Measurements from ENCODE around the gene MAP4K3.
"Not testable (repeated sequence)": the region's sequence is repeated elsewhere in the genome, so short reads cannot be mapped to it uniquely, and the experiment has no call there.

MAP4K3 gene

GRCh38 chr2:39370101-39370500 is 67.0 kb downstream of the MAP4K3 start:
- Mint-ChIP-seq H3K27me3 (ENCODE audit: low read depth, poor library complexity) (no peaks in the 10 kb centered on the region), H3K27ac (peak overlapping the region; percentile 8), H3K36me3 (ENCODE audit: low read depth) (peaks cover 90% of the 10 kb centered on the region), H3K4me3 (no peak overlapping the region), H3K4me1 (peaks cover 5% of the 10 kb centered on the region), H3K9me3 (peaks cover 45% of the 10 kb centered on the region)
- TF ChIP-seq CTCF (IDR thresholded peaks at IDR 0.05): no peak
- no peak for DNase-seq

GRCh38 chr2:39368846-39369245 is 68.2 kb downstream of the MAP4K3 start:
- H3K27ac Mint-ChIP-seq: no peak overlapping the region
- H3K4me3 Mint-ChIP-seq: no peak overlapping the region
- peaks cover 47% of the 10 kb centered on the region for H3K9me3 Mint-ChIP-seq
- TF ChIP-seq CTCF (IDR thresholded peaks at IDR 0.05): no peak
- no peaks in the 10 kb centered on the region for H3K27me3 Mint-ChIP-seq (ENCODE audit: low read depth, poor library complexity)
- H3K4me1 Mint-ChIP-seq: peaks cover 5% of the 10 kb centered on the region
- peaks cover 92% of the 10 kb centered on the region for H3K36me3 Mint-ChIP-seq (ENCODE audit: low read depth)
- no peak for DNase-seq

GRCh38 chr2:39368376-39368775 is 68.7 kb downstream of the MAP4K3 start:
- Mint-ChIP-seq H3K27me3 (ENCODE audit: low read depth, poor library complexity) (no peaks in the 10 kb centered on the region), H3K27ac (no peak overlapping the region), H3K4me3 (no peak overlapping the region), H3K36me3 (ENCODE audit: low read depth) (peaks cover 92% of the 10 kb centered on the region), H3K4me1 (peaks cover 5% of the 10 kb centered on the region), H3K9me3 (peaks cover 46% of the 10 kb centered on the region)
- DNase-seq: no peak
- no peak for TF ChIP-seq CTCF (IDR thresholded peaks at IDR 0.05)

- Mint-ChIP-seq H3K9me3 (peaks cover 75% of the 10 kb centered on the region), H3K36me3 (ENCODE audit: low read depth) (peaks cover 89% of the 10 kb centered on the region), H3K4me3 (no peak overlapping the region), H3K4me1 (no peaks in the 10 kb centered on the region), H3K27me3 (ENCODE audit: low read depth, poor library complexity) (peaks cover 3% of the 10 kb centered on the region), H3K27ac (no peak overlapping the region)
- no peak for DNase-seq
- TF ChIP-seq CTCF (IDR thresholded peaks at IDR 0.05): no peak
These were observed 74.5 kb downstream of the MAP4K3 start for GRCh38 chr2:39362595-39362994.

- peaks cover 3% of the 10 kb centered on the region for H3K27me3 Mint-ChIP-seq (ENCODE audit: low read depth, poor library complexity)
- H3K4me1 Mint-ChIP-seq: no peaks in the 10 kb centered on the region
- no peak overlapping the region for H3K4me3 Mint-ChIP-seq
- H3K9me3 Mint-ChIP-seq: peaks cover 75% of the 10 kb centered on the region
- TF ChIP-seq CTCF (IDR thresholded peaks at IDR 0.05): no peak
- DNase-seq: no peak
- H3K27ac Mint-ChIP-seq: no peak overlapping the region
- H3K36me3 Mint-ChIP-seq (ENCODE audit: low read depth): peaks cover 86% of the 10 kb centered on the region
These were observed 75.6 kb downstream of the MAP4K3 start for GRCh38 chr2:39361511-39361910.

- not testable (repeated sequence) for H3K27ac Mint-ChIP-seq; H3K27me3 Mint-ChIP-seq (ENCODE audit: low read depth, poor library complexity); DNase-seq; H3K4me1 Mint-ChIP-seq; H3K4me3 Mint-ChIP-seq
- peaks cover 82% of the 10 kb centered on the region for H3K36me3 Mint-ChIP-seq (ENCODE audit: low read depth)
- H3K9me3 Mint-ChIP-seq: peaks cover 66% of the 10 kb centered on the region
These were observed 76.7 kb downstream of the MAP4K3 start for GRCh38 chr2:39360342-39360741.
